RPMI7951 (cell line): ENCODE measurements around the gene GLP2R. TPM values are rescaled to one million over a fixed set of nuclear protein-coding genes. Genes with fewer than 3 reads are reported as not detected.

Experiments
- DNase-seq: peaks from one replicate; pipeline ENCODE4 v3.0.0-alpha.2; 2012; ENCODE audit warnings: low read depth
- total RNA-seq: library from RNA; depleted of rRNA; stranded (reverse); fragments of >200 nt; shearing (Covaris generic); gene quantifications from 2 replicates; pipeline ENCODE4 v1.2.3, GENCODE V29; 2014; rRNA removed

GLP2R gene
- total RNA-seq, 1 experiment from 2014 or later = not detected

GRCh38 chr17:9922012-9922848 lies 96.5 kb downstream of the GLP2R start:
- no peak for DNase-seq

DNA sequence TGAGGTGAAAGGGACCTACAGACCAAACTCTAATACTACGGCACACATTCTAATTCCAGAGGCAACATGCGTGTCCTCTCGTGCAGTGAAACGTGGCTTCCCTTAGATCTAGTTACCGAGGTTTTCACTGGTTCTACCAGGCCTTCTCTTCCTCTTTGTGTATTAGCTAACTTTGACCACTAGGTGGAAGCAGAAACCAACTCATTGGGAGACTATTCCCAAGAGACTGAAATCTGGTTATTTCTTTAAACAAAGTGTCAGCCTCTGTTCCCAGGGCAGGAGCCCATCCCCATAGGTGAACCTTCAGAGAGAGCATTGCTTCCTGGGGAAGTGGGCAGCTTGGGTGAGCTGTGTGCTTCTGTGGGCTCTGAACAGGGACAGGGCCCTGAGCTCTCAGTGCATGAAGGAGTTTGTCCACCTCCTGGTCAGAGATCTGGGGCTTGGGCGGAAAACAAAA lies 99.0 kb downstream of the GLP2R start:
- peak; percentile 63 for DNase-seq

GRCh38 chr17:9925457-9925856 lies 99.7 kb downstream of the GLP2R start:
- no peak for DNase-seq

- no peak for DNase-seq
Measured at GRCh38 chr17:9926150-9926804, 100.6 kb downstream of the GLP2R start.

DNA sequence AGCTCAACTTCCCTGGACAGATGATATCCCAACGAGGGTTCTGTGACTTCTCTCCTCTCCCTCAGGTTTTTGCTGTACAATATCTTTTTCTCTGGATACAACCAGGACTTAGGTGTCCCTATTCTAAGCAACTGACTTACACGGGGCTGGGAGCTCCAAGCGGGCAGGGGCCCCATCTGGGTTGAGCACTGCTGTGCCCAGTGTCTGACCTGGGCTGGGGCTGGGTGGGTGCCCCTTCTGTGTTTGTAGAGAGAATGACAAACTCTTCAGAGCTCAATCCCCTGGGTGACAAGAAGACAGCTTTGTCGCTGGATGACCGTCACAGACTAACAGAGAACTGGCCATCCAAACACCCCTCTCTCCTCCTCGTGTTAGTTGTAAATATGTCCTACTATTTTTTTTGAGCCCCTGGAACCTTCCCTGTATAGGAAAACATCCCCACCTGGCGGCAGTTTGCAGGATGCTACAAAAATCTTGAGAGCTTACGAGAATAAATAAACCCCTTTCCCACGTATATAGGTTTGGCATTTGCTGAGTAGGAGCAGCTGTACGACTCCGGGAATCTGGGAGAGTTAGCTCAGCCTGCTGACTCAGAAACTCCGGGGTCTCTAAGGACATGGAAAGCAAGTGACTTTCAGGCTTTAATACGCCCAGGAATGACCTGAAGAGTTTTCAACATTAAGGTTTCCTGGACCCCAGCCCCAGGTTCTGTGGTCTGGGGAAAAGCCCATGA lies 103.0 kb downstream of the GLP2R start:
- no peak for DNase-seq

DNA sequence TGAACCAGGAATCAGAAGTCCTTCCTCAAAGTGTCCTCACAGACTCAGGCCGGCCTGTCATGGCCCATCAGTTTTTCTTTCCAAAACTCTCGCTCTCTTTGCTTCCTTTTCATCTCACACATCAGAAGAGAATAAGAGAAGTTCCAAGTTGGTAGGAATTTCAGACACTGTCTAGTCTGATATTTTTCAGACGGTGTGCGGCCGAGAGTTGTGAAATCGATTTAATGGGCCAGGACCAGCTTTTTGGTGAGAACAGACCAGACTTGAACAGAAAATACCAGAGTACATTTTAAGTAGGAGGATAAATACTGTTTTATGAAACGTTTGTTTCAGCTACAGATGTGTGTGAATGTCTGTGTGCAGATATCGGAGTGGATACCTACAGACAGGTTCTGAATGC lies 104.1 kb downstream of the GLP2R start:
- DNase-seq = no peak

DNA sequence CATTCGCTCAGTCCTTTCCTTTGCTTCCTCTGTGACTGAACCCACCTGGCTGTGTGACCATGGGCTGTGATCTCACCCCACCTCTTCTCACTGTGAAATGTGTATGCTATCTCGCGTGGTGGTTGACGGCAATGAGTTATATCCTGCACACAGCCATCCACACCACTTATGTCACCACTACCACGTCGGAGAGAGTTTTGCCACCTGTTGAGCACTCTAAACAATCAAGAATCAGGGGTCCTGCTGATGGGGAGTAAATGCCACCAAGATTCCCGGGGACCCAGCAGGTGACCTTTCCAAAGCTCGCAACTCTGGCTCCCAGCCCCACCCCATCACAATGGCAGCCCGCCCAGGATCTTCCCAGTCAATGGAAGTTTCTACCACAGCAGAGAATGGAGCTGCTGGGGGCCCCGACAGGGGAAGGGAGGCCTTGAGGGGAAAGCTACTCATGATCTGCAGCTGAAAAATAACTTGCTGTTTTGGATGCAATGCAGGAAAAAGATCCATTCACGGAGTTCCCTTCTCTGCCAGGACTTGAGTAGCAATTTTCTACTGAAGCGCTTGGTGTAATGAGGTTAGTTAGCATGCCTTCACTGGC lies 105.5 kb downstream of the GLP2R start:
- no peak for DNase-seq

GRCh38 chr17:9932491-9932890 lies 106.8 kb downstream of the GLP2R start:
- no peak for DNase-seq

GRCh38 chr17:9934331-9934730 lies 108.6 kb downstream of the GLP2R start:
- no peak for DNase-seq

- DNase-seq = no peak
Measured at GRCh38 chr17:9935408-9935807, 109.7 kb downstream of the GLP2R start.

DNA sequence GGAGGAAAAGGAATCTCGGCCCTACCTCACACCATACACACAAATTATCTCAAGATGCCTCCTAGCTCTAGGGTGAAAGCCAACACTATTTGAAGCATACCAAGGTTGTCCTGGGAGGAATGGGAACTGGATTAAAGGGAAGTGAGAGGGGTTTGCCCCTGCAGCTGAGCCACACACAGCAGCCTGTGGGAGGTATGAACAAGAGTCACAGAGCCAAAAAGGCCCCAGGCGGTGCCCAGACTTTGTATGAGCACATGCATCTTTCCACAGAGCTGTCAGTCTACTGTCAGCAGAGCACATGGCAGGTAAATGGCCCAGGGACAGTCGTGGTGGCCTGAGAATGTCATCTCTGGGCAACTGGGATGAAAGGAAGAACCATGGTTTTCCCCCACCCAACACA lies 110.4 kb downstream of the GLP2R start:
- DNase-seq = no peak

- DNase-seq = peak; percentile 27
Measured at GRCh38 chr17:9937241-9937761, 111.6 kb downstream of the GLP2R start.

- no peak for DNase-seq
Measured at GRCh38 chr17:9937901-9938300, 112.2 kb downstream of the GLP2R start.

DNA sequence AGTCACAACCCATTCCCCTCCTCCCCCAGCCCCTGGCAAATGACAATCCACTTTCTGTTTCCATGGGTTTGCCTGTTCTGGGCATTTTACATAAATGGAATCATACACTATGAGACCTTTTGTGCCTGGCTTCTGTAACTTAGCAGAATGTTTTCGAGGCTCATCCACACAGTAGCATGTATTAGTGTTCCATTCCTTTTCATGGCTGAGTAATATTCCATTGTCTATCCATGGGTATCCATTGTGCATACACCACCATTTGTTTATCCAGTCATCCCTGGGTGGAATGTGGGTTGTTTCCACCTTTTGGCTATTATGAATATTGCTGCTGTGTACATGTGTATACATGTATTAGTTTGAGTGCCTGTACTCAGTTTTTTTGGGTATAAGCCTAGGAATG lies 113.0 kb downstream of the GLP2R start:
- DNase-seq = no peak

- no peak for DNase-seq
Measured at GRCh38 chr17:9940841-9941240, 115.1 kb downstream of the GLP2R start.

DNA sequence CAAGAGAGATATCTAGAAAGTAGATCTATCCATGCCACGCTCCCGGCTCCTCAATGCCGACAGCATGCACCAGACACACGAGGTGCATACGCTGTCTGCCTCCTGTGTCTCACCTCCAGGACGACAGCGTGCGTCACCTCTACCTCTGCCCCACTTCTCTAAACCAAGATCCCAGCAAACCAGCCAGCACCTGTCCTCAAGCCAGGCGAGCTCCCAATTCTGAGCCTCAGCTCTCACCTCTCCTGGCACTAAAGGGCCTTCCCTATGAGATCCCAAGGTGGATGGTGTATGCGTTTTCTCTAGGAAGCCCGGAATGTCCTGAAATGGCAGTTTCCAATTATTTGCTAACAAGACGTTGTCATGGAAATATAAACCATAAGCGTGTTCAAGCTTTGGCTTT lies 115.6 kb downstream of the GLP2R start:
- no peak for DNase-seq

Other genes starting within 250 kb of the GLP2R start
- not detected in 2 replicates for gene CFAP52, start 249.3 kb upstream of the GLP2R start, total RNA-seq
- gene USP43, start 180.4 kb upstream of the GLP2R start, total RNA-seq = under 0.01 and 0.72 TPM in 2 replicates
- gene DHRS7C, start 34.3 kb upstream of the GLP2R start, total RNA-seq = not detected in 2 replicates
- not detected in 2 replicates for gene GSG1L2, start 3.8 kb upstream of the GLP2R start, total RNA-seq
- 0.36 TPM in 1 of 2 replicates, not detected in the other for gene RCVRN, start 79.3 kb downstream of the GLP2R start, total RNA-seq